Measurements from ENCODE around the gene PLA2G12B.
"Not testable (repeated sequence)": the region's sequence is repeated elsewhere in the genome, so short reads cannot be mapped to it uniquely, and the experiment has no call there.

The PLA2G12B gene

GRCh38 chr10:72932259-72933015 is 22.2 kb downstream of the PLA2G12B start:
- no peak for DNase-seq

- DNase-seq, result no peak
Observed at GRCh38 chr10:72930276-72930675, 24.3 kb downstream of the PLA2G12B start.

- no peak for DNase-seq
Observed at GRCh38 chr10:72928798-72929197, 25.8 kb downstream of the PLA2G12B start.

- DNase-seq, result no peak
Observed at GRCh38 chr10:72927485-72927884, 27.1 kb downstream of the PLA2G12B start.

- DNase-seq, result no peak
Observed at GRCh38 chr10:72925951-72926465, 28.6 kb downstream of the PLA2G12B start.

GRCh38 chr10:72924351-72924750 is 30.3 kb downstream of the PLA2G12B start:
- DNase-seq, result no peak

- not testable (repeated sequence) for DNase-seq
Observed at GRCh38 chr10:72921147-72921683, 33.4 kb downstream of the PLA2G12B start.

- DNase-seq, result no peak
Observed at GRCh38 chr10:72918352-72918751, 36.3 kb downstream of the PLA2G12B start.

GRCh38 chr10:72917803-72918332 is 36.7 kb downstream of the PLA2G12B start:
- not testable (repeated sequence) for DNase-seq

- DNase-seq, result not testable (repeated sequence)
Observed at GRCh38 chr10:72917201-72917600, 37.4 kb downstream of the PLA2G12B start.

- DNase-seq, result no peak
Observed at GRCh38 chr10:72913287-72913686, 41.3 kb downstream of the PLA2G12B start.

- no peak for DNase-seq
Observed at GRCh38 chr10:72912736-72913135, 41.9 kb downstream of the PLA2G12B start.

- DNase-seq, result no peak
Observed at GRCh38 chr10:72911758-72912157, 42.8 kb downstream of the PLA2G12B start.

- no peak for DNase-seq
Observed at GRCh38 chr10:72910705-72911104, 43.9 kb downstream of the PLA2G12B start.

GRCh38 chr10:72906446-72906845 is 48.2 kb downstream of the PLA2G12B start:
- DNase-seq, result no peak

- DNase-seq, result no peak
Observed at GRCh38 chr10:72904806-72905205, 49.8 kb downstream of the PLA2G12B start.

- DNase-seq, result not testable (repeated sequence)
Observed at GRCh38 chr10:72903941-72904446, 50.6 kb downstream of the PLA2G12B start.

- DNase-seq, result no peak
Observed at GRCh38 chr10:72899545-72899944, 55.1 kb downstream of the PLA2G12B start.

GRCh38 chr10:72898616-72899015 is 56.0 kb downstream of the PLA2G12B start:
- DNase-seq, result no peak

GRCh38 chr10:72895236-72895850 is 59.3 kb downstream of the PLA2G12B start:
- DNase-seq, result no peak

- no peak for DNase-seq
Observed at GRCh38 chr10:72893136-72893798, 61.3 kb downstream of the PLA2G12B start, which contains the start of gene OIT3. OIT3 (plus strand) TSS chr10:72893739; CDS start chr10:72893799, 60 bp downstream.

- no peak for DNase-seq
Observed at GRCh38 chr10:72890086-72890485, 64.5 kb downstream of the PLA2G12B start.

GRCh38 chr10:72889391-72889831 is 65.2 kb downstream of the PLA2G12B start:
- no peak for DNase-seq
